A549 (cell line): Measurements from ENCODE around the gene ARRDC2.

Experiments
- CEBPB ChIP-seq, 2 experiments: fragments of >200 bp in 1 of 2; sonication (Bioruptor Twin) in 1 of 2; formaldehyde crosslinking in 1 of 2; IDR thresholded peaks; 2 replicates each; pipeline ENCODE4 v1.6.1; 2012 to 2016
- CHD2 ChIP-seq: fragments of 150-350 bp; IDR thresholded peaks from 2 replicates; pipeline ENCODE4 v1.6.1; 2014; ENCODE audit warnings: low read length; ENCODE audit not compliant: partially characterized antibody
- CTCF ChIP-seq: fragments of >200 bp; sonication (Bioruptor Twin); formaldehyde crosslinking; IDR thresholded peaks from 3 replicates; pipeline ENCODE4 v1.5.1; 2016
- EP300 ChIP-seq, 2 experiments: fragments of >200 bp; sonication (Bioruptor Twin); formaldehyde crosslinking; IDR thresholded peaks; 2 replicates in 1 of 2; 3 replicates in 1 of 2; pipeline ENCODE4 v1.6.1; 2016 to 2017
- KDM1A ChIP-seq: fragments of 200-600 bp; sonication (generic); IDR thresholded peaks from 2 replicates; pipeline ENCODE4 v1.6.1; 2016; ENCODE audit warnings: low read depth, mild to moderate bottlenecking

DNA sequence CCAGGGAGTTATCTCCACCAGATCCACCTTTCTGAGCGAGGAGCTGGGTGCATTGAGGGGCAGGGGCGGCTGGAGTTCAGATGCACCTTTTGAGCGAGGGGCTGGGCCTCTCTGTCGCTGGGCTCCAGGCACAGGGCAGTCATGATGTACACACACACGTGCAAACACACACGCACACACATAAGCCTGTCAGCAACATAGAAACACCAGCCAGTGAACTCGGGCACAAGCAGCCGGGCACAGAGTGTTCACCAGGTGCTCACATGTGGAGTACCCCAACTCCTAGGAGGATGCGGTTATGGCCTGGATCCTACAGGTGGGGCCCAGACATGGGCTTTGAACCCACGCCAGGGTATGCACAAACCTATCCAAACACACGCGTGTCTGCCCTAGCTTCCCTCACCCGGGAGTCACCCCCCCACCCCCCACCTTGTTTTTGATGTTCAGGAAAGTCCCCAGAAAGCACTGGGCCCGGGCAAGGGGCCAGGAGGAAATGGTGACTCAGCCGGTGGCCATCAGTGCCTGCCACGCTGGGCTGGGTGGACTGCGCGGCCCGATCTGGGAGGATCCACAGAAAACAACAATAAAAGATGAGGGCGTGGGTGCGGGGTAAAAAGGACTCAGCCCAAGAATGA is 13.3 kb downstream of the ARRDC2 start:
- TF ChIP-seq EP300 (IDR thresholded peaks at IDR 0.05) (no peak), CEBPB (IDR thresholded peaks at IDR 0.05) (no peak), CTCF (no peak), CHD2 (no peak), KDM1A (no peak)
